MCF 10A (cell line): ENCODE results near the gene SNX17. TPM values are rescaled to one million over a fixed set of nuclear protein-coding genes. Genes with fewer than 3 reads are reported as not detected.

ENCODE experiments used
- BruUV-seq: library from RNA; stranded (reverse); fragments of 400-500 nt; replicated peaks from 2 replicates; lab custom pipeline; 2021; lab: Mats Ljungman, UMichigan
- CTCF ChIA-PET: fragments of 300-600 bp; sonication (Branson Sonifier 250); formaldehyde crosslinking; extraction: SDS; loops from one replicate; lab custom pipeline; 2021; ENCODE audit warnings: antibody characterized with exemption, inconsistent platforms; lab: Yijun Ruan, JAX
- POLR2A ChIA-PET: fragments of 300-600, 350-650 bp; sonication (Branson Sonifier 250); formaldehyde crosslinking; extraction: SDS; loops from one replicate; lab custom pipeline; 2020; ENCODE audit warnings: antibody characterized with exemption, inconsistent platforms; lab: Yijun Ruan, JAX
- DNase-seq: peaks from one replicate; pipeline ENCODE4 v3.0.0-alpha.2; 2018; ENCODE audit not compliant: unreplicated experiment
- H3K27ac Mint-ChIP-seq: one replicate; pipeline ENCODE4 v1.8.0; 2022; ENCODE audit warnings: mild to moderate bottlenecking, low read depth, mixed read lengths; ENCODE audit not compliant: unreplicated experiment
- H3K27me3 Mint-ChIP-seq: one replicate; pipeline ENCODE4 v1.8.0; 2022; ENCODE audit warnings: mixed read lengths; ENCODE audit not compliant: insufficient read depth, unreplicated experiment
- H3K36me3 Mint-ChIP-seq: one replicate; pipeline ENCODE4 v1.8.0; 2022; ENCODE audit warnings: mild to moderate bottlenecking, moderate library complexity, mixed read lengths; ENCODE audit not compliant: insufficient read depth, unreplicated experiment
- H3K4me1 Mint-ChIP-seq: one replicate; pipeline ENCODE4 v1.8.0; 2022; ENCODE audit warnings: mixed read lengths; ENCODE audit not compliant: insufficient read depth, unreplicated experiment
- H3K4me3 Mint-ChIP-seq: one replicate; pipeline ENCODE4 v1.8.0; 2022; ENCODE audit warnings: mild to moderate bottlenecking, moderate library complexity, mixed read lengths; ENCODE audit not compliant: unreplicated experiment
- H3K9me3 Mint-ChIP-seq: one replicate; pipeline ENCODE4 v1.8.0; 2022; ENCODE audit warnings: mixed read lengths; ENCODE audit not compliant: unreplicated experiment
- CTCF ChIP-seq: fragments of 200-600 bp; IDR thresholded peaks from one replicate; pipeline ENCODE4 v1.8.0; 2022; ENCODE audit warnings: antibody characterized with exemption, mild to moderate bottlenecking; ENCODE audit not compliant: unreplicated experiment
- intact Hi-C: fragments of 100-400 bp; cut with micrococcal nuclease; formaldehyde crosslinking; loops from 2 replicates; pipeline ENCODE4 v1.14.1; 2022
- total RNA-seq: library from RNA; stranded (reverse); gene quantifications from 2 replicates; pipeline ENCODE4 v1.2.3, GENCODE V29; 2022

The SNX17 gene
- total RNA-seq, 1 experiment from 2014 or later, result 125 TPM

GRCh38 chr2:27377618-27378095 is 7.2 kb downstream of the SNX17 start:
- peaks cover 18% of the 10 kb centered on the region for H3K4me1 Mint-ChIP-seq
- DNase-seq, result no peak
- intact Hi-C loops, result no loop called here
- no TSS peak for BruUV-seq
- H3K4me3 Mint-ChIP-seq, result no peak overlapping the region
- no peaks in the 10 kb centered on the region for H3K9me3 Mint-ChIP-seq
- no peaks in the 10 kb centered on the region for H3K27me3 Mint-ChIP-seq
- CTCF ChIA-PET, result interaction anchor here (0.6 to 2.9 kb wide), 2 partner anchors 56 to 365 kb away, joined by 3 to 14 read pairs; partner anchors contain the start of gene MPV17
- POLR2A ChIA-PET, result interaction anchor here (0.7 to 5.6 kb wide), 3 partner anchors 7 to 56 kb away, joined by 3 to 114 read pairs (median 52); partner anchors contain the start of genes EIF2B4, MPV17 and SNX17
- peaks cover 84% of the 10 kb centered on the region for H3K36me3 Mint-ChIP-seq
- TF ChIP-seq CTCF, result no peak
- H3K27ac Mint-ChIP-seq, result peak overlapping the region; percentile 63

- peak; percentile 24 for DNase-seq
- H3K9me3 Mint-ChIP-seq, result no peaks in the 10 kb centered on the region
- H3K27me3 Mint-ChIP-seq, result no peaks in the 10 kb centered on the region
- ChIA-PET POLR2A (interaction anchor here (0.7 to 5.6 kb wide), 6 partner anchors 8 to 56 kb away, joined by 3 to 114 read pairs (median 38); partner anchors contain the start of genes EIF2B4, GTF3C2, MPV17 and NRBP1), CTCF (interaction anchor here (0.6 to 2.9 kb wide), 3 partner anchors 57 to 364 kb away, joined by 3 to 14 read pairs (median 3); partner anchors contain the start of gene MPV17)
- peaks cover 84% of the 10 kb centered on the region for H3K36me3 Mint-ChIP-seq
- H3K4me3 Mint-ChIP-seq, result no peak overlapping the region
- peak overlapping the region; percentile 63 for H3K27ac Mint-ChIP-seq
- peak; percentile 20 for TF ChIP-seq CTCF
- intact Hi-C loops, result no loop called here
- no TSS peak for BruUV-seq
- H3K4me1 Mint-ChIP-seq, result peaks cover 16% of the 10 kb centered on the region
These were observed 7.8 kb downstream of the SNX17 start for GRCh38 chr2:27378096-27378808.

GRCh38 chr2:27378809-27379290 is 8.4 kb downstream of the SNX17 start:
- BruUV-seq, result no TSS peak
- TF ChIP-seq CTCF, result no peak
- Mint-ChIP-seq H3K9me3 (no peaks in the 10 kb centered on the region), H3K27ac (peak overlapping the region; percentile 93), H3K36me3 (peaks cover 81% of the 10 kb centered on the region), H3K27me3 (no peaks in the 10 kb centered on the region), H3K4me1 (peaks cover 16% of the 10 kb centered on the region), H3K4me3 (peak overlapping the region; percentile 84)
- ChIA-PET CTCF (interaction anchor here (0.7 to 2.9 kb wide), 3 partner anchors 10 to 209 kb away, joined by 3 to 14 read pairs (median 5); partner anchors contain the start of gene MPV17), POLR2A (interaction anchor here (0.6 to 5.6 kb wide), 8 partner anchors 9 to 400 kb away, joined by 3 to 114 read pairs (median 35); partner anchors contain the start of genes EIF2B4, GTF3C2, MPV17 and NRBP1)
- no peak for DNase-seq
- intact Hi-C loops, result no loop called here

GRCh38 chr2:27379383-27379835 is 9.0 kb downstream of the SNX17 start:
- POLR2A ChIA-PET, result interaction anchor here (0.6 to 5.6 kb wide), 11 partner anchors 9 to 400 kb away, joined by 3 to 114 read pairs (median 12); partner anchors contain the start of genes CCDC121, EIF2B4, GPN1 and GTF3C2
- BruUV-seq, result TSS peak; percentile 13
- H3K4me1 Mint-ChIP-seq, result peaks cover 16% of the 10 kb centered on the region
- intact Hi-C loops, result no loop called here
- no peaks in the 10 kb centered on the region for H3K9me3 Mint-ChIP-seq
- CTCF ChIA-PET, result interaction anchor here (0.6 to 2.9 kb wide), 5 partner anchors 8 to 869 kb away, joined by 3 to 14 read pairs (median 5); partner anchors contain the start of gene MPV17
- TF ChIP-seq CTCF, result no peak
- peak overlapping the region; percentile 84 for H3K4me3 Mint-ChIP-seq
- peak overlapping the region; percentile 93 for H3K27ac Mint-ChIP-seq
- peaks cover 80% of the 10 kb centered on the region for H3K36me3 Mint-ChIP-seq
- H3K27me3 Mint-ChIP-seq, result no peaks in the 10 kb centered on the region
- no peak for DNase-seq
